ENCODE measurements around the gene OR10G2. TPM values are rescaled to one million over a fixed set of nuclear protein-coding genes. Genes with fewer than 3 reads are reported as not detected.

The OR10G2 gene
- total RNA-seq, 2 experiments from 2014 or later, result not detected

GRCh38 chr14:21671371-21671770, 36.6 kb upstream of the OR10G2 start:
- DNase-seq, result no peak
- ATAC-seq, result no peak
- CTCF ChIA-PET, result interaction anchor here (1.8 kb wide), 1 partner anchor 39 kb away, joined by 8 read pairs; no protein-coding TSS in a partner anchor
- no peaks in the 10 kb centered on the region for H3K36me3 Mint-ChIP-seq (ENCODE audit: low read depth)
- no peak for TF ChIP-seq CTCF (IDR thresholded peaks at IDR 0.05)
- H3K9me3 Mint-ChIP-seq, result peaks cover 6% of the 10 kb centered on the region
- POLR2A ChIA-PET, result no interaction called here
- H3K4me1 Mint-ChIP-seq (ENCODE audit: low read depth), result no peaks in the 10 kb centered on the region
- no peak overlapping the region for H3K4me3 Mint-ChIP-seq
- H3K27ac Mint-ChIP-seq, result no peak overlapping the region
- peaks cover 5% of the 10 kb centered on the region for H3K27me3 Mint-ChIP-seq
- intact Hi-C loops (cut with micrococcal nuclease), result no loop called here

GRCh38 chr14:21669284-21669683, 34.5 kb upstream of the OR10G2 start:
- Mint-ChIP-seq H3K9me3 (no peaks in the 10 kb centered on the region), H3K4me1 (ENCODE audit: low read depth) (no peaks in the 10 kb centered on the region), H3K4me3 (no peak overlapping the region), H3K27me3 (peaks cover 5% of the 10 kb centered on the region), H3K27ac (no peak overlapping the region), H3K36me3 (ENCODE audit: low read depth) (no peaks in the 10 kb centered on the region)
- POLR2A ChIA-PET, result no interaction called here
- intact Hi-C loops (cut with micrococcal nuclease), result no loop called here
- ATAC-seq (no peak), DNase-seq (no peak)
- CTCF ChIA-PET, result interaction anchor here (1.0 kb wide), 1 partner anchor 43 kb away, joined by 3 read pairs; no protein-coding TSS in a partner anchor
- no peak for TF ChIP-seq CTCF (IDR thresholded peaks at IDR 0.05)

GRCh38 chr14:21668377-21668776, 33.6 kb upstream of the OR10G2 start:
- Mint-ChIP-seq H3K4me3 (no peak overlapping the region), H3K4me1 (ENCODE audit: low read depth) (no peaks in the 10 kb centered on the region), H3K9me3 (no peaks in the 10 kb centered on the region), H3K27me3 (peaks cover 8% of the 10 kb centered on the region), H3K36me3 (ENCODE audit: low read depth) (no peaks in the 10 kb centered on the region), H3K27ac (no peak overlapping the region)
- intact Hi-C loops (cut with micrococcal nuclease), result no loop called here
- ChIA-PET CTCF (no interaction called here), POLR2A (no interaction called here)
- TF ChIP-seq CTCF (IDR thresholded peaks at IDR 0.05), result no peak
- no peak for DNase-seq
- no peak for ATAC-seq

GRCh38 chr14:21656980-21657379, 22.2 kb upstream of the OR10G2 start:
- peaks cover 14% of the 10 kb centered on the region for H3K27me3 Mint-ChIP-seq
- intact Hi-C loops (cut with micrococcal nuclease), result no loop called here
- TF ChIP-seq CTCF (IDR thresholded peaks at IDR 0.05), result no peak
- ChIA-PET POLR2A (no interaction called here), CTCF (no interaction called here)
- no peak for ATAC-seq
- no peak overlapping the region for H3K4me3 Mint-ChIP-seq
- H3K9me3 Mint-ChIP-seq, result no peaks in the 10 kb centered on the region
- DNase-seq, result no peak
- H3K36me3 Mint-ChIP-seq (ENCODE audit: low read depth), result no peaks in the 10 kb centered on the region
- no peak overlapping the region for H3K27ac Mint-ChIP-seq
- no peaks in the 10 kb centered on the region for H3K4me1 Mint-ChIP-seq (ENCODE audit: low read depth)

- Mint-ChIP-seq H3K27ac (no peak overlapping the region), H3K4me3 (no peak overlapping the region), H3K36me3 (ENCODE audit: low read depth) (no peaks in the 10 kb centered on the region), H3K27me3 (peaks cover 25% of the 10 kb centered on the region), H3K4me1 (ENCODE audit: low read depth) (no peaks in the 10 kb centered on the region), H3K9me3 (no peaks in the 10 kb centered on the region)
- ChIA-PET POLR2A (no interaction called here), CTCF (no interaction called here)
- no peak for TF ChIP-seq CTCF (IDR thresholded peaks at IDR 0.05)
- intact Hi-C loops (cut with micrococcal nuclease), result no loop called here
- no peak for ATAC-seq
- DNase-seq, result no peak
Measured at GRCh38 chr14:21654215-21654614, 19.5 kb upstream of the OR10G2 start.

All from activated CD8-positive, alpha-beta T cell treated with anti-CD3 and anti-CD28 coated beads for 36 hours (primary cell).